Left cardiac atrium (tissue), 4 donors: ENCODE results near the gene ADAMTS19. TPM values are rescaled to one million over a fixed set of nuclear protein-coding genes. Genes with fewer than 3 reads are reported as not detected.

Experiments
- ATAC-seq, 2 donors: fragments of 200-7000 bp; cut with Tn5 transposase; one replicate each; pipeline ENCODE4 v1.9.1; 2020; ENCODE audit warnings: mild to moderate bottlenecking in 2 of 2, moderate library complexity in 2 of 2
- DNase-seq: peaks from one replicate; pipeline ENCODE4 v3.0.0-alpha.2; 2020
- intact Hi-C, 2 donors: fragments of 100-400 bp; cut with DNase I; formaldehyde crosslinking; loops; one replicate each; pipeline versions ENCODE4 v1.14.1 to v1.15.1; 2022 to 2023
- total RNA-seq, 2 donors: library from RNA; stranded (reverse); fragmentation: NEBNext Ultra II Directional; extraction: Animal tissue kit (Norgen Biotek cat#: 25700); gene quantifications; one replicate each; pipeline ENCODE4 v1.2.1, GENCODE V29; 2021
- donor health status: DM: no; HTN: yes; CAD: no.
- donor health status: DM: no; HTN: yes; CAD: no; lungs with severe emphysema.
- donor health status: DM: yes; HTN: yes; CAD: no.
- donor health status: Dilated cardiomyopathy.

ADAMTS19 gene
- total RNA-seq, 2 donors from 2014 or later: 2.4 to 2.9 TPM

GRCh38 chr5:129465776-129466344 is 5.8 kb downstream of the ADAMTS19 start:
- ATAC-seq: no peak
- no peak for DNase-seq
- intact Hi-C loops: no loop called here

DNA sequence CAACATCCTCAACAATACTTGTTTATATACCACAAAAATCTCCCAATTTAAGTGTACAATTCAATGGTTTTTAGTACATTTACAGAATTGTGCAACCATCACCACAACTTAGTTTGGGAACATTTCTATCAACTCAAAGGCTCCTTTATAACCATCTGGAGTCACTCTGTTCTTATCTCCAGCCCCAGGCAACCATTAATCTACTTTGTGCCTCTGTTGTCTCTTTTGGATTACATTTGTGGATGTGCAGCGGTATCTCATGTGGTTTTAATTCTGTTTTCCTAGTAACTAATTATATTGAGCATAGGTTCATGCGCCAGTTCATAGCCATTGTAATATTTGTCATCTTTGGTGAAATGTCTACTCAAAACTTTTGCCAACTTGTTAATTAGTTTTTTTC is 14.4 kb downstream of the ADAMTS19 start:
- DNase-seq (no peak), ATAC-seq (no peak)
- intact Hi-C loops: no loop called here

- ATAC-seq (no peak), DNase-seq (no peak)
- intact Hi-C loops: no loop called here
These were observed 16.7 kb downstream of the ADAMTS19 start for GRCh38 chr5:129476751-129477150.

- peak; percentile 59 to 88 for ATAC-seq
- intact Hi-C loops: no loop called here
These were observed 17.4 kb downstream of the ADAMTS19 start for GRCh38 chr5:129477532-129477931.

DNA sequence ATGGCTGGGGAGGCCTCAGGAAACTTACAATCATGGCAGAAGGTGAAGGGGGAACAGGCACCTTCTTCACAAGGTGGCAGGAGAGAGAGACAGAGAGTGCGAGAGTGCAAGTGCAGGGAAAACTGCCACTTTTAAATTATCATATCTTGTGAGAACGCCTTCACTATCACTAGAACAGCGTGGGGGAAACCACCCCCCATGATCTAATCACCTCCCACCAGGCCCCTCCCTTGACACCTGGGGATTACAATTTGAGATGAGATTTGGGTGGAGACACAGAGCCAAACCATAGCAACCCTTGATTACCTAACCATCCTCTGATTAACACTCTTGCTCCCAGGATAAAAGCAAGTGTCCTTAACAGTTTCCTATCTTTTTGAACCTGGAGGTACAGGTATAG is 21.1 kb downstream of the ADAMTS19 start:
- intact Hi-C loops: no loop called here
- ATAC-seq (no peak), DNase-seq (no peak)

More at GRCh38 chr5:129477532-129477931, 17.4 kb downstream of the ADAMTS19 start:
- no peak for DNase-seq

DNA sequence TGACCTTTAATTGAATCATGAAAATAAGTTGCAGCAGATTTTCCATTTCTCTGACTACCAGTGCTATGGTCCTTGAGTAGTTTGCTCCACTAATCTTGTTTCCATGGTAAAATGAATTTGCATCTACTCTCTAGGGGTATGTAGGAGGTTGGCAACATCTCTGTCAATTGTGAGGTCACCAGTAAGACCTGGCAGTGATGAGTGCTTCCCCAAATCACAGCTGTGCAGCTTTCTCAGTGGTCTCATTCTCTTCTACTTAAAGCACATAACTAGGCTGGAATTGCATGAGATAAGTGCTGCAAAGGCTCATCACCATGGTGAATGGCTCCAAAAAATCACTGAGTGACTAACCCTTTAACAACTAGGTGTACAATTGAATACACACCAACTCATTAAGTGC is 36.3 kb downstream of the ADAMTS19 start:
- DNase-seq: no peak
- ATAC-seq: peak in 1 of 2 donors; percentile 91
- intact Hi-C loops: no loop called here

GRCh38 chr5:129496864-129497595 is 36.9 kb downstream of the ADAMTS19 start:
- DNase-seq (no peak), ATAC-seq (peak in 1 of 2 donors; percentile 44)
- intact Hi-C loops: no loop called here

DNA sequence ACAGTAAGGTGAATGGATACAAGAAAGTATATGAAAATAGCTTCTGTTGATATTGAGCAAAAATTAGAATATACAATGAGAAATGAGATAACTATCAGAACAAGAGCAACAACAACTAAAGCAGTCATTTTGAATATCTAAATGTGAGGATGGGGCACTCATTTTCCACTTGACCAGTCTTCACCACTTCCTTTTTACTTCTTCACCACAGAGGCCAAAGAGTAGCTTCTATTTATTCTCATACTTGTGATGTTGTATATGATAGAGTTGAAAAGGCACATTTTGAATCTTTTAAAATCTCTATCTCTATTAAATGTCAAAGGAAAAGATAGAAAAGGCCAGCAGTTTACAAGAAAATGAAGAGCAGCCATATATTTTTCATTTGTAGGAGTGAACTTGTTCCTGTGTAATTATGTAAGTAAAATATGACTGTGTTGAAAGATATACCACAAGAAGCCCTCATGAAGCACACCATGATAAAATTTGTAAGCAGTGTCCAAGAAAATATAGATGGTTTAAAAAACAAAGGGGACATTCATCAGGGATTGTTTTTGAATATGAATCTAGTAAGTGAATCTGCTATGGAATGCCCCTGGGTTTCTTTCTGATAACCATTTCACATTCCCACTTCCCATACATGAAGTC is 39.2 kb downstream of the ADAMTS19 start:
- no peak for DNase-seq
- ATAC-seq: no peak
- intact Hi-C loops: no loop called here

DNA sequence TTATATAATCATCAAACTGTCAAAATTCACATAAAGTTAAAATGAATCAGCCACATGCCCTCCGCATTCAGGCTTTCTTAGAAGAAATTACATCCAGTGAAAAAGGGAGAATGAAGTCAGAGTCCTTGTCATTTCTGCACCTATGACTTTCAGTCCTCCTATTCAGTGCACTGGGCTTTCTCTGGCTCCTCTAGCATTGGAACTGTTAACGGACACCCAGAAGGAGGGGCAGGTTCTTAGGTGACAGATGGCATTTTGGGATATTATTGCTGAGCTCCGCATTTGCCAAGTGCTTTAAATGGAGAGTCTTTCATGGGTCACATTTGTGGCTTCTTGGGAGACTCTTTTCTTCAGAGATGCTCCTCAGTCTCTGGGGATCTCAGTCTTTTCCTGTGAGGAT is 40.0 kb downstream of the ADAMTS19 start:
- no peak for DNase-seq
- no peak for ATAC-seq
- intact Hi-C loops: no loop called here

DNA sequence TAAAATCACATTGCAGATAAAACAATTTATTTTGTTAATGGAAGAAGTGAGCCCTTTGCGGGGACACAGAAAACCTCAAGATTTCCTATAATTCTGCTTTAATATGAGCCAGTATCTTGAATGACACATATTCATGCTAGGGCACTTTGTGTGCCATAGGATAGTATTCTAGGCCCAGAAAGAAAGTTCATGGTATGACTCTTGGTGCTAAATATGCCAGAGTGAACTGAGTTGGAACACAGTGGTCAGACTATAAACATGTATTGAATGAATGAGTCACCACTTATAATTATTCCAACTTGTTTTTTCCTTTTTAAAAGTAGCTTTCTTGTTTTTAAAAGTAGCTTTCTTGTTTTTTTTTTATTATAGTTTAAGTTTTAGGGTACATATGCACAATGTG is 46.0 kb downstream of the ADAMTS19 start:
- DNase-seq (no peak), ATAC-seq (peak in 1 of 2 donors; percentile 67)
- intact Hi-C loops: no loop called here

- no peak for DNase-seq
- ATAC-seq: no peak
- intact Hi-C loops: no loop called here
These were observed 46.9 kb downstream of the ADAMTS19 start for GRCh38 chr5:129506950-129507349.

DNA sequence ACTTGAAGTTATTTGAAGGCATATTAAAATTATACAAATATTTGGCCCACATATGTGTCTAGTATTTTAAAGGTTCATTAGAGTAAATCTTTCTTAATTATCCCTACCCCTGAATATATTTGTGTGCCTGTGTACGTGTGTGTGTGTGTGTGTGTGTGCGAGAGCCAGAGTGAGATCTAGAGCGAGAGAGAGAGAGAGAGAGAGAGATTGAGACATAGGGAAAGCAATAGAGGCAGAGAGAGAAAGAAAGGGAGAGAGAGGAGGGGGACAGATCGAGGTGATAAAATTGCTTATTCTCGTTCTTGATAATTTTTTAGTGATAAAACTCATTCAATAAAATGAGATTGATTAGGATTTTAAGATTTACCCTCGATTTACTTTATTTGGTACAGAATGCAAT is 47.4 kb downstream of the ADAMTS19 start:
- intact Hi-C loops: no loop called here
- ATAC-seq: no peak
- no peak for DNase-seq

GRCh38 chr5:129508606-129509005 is 48.5 kb downstream of the ADAMTS19 start:
- intact Hi-C loops: no loop called here
- ATAC-seq (no peak), DNase-seq (no peak)

DNA sequence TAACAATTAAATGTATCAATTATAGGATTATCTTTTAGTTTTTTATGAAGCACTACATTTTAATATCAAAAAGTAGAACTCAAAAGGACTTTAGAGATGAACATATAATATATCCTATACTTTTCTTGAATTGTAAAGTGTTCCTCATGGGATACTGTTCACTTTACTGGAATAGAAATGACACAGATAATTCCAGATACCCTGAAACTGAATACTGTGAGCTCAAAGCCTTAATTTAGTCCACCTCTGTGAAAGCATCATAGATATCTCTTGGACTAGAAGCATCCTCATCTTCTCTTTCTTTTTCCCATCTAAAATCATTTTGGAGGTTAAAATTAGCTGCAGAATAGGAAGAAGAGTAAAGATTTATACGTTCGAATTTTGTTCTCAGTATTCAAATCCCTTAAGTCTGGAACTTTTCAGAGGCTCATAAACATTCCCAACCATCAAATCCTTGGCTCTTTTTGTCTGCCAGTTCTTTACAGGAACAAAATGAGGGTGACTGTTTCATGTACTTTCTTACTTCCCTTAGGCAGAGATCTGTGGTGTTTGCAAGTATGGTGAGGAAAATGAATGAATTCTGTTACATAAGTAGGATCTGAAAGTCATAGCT is 49.4 kb downstream of the ADAMTS19 start:
- intact Hi-C loops: no loop called here
- DNase-seq (no peak), ATAC-seq (no peak)

GRCh38 chr5:129511291-129511690 is 51.2 kb downstream of the ADAMTS19 start:
- ATAC-seq: no peak
- intact Hi-C loops: no loop called here
- DNase-seq: no peak

GRCh38 chr5:129541051-129541450 is 81.0 kb downstream of the ADAMTS19 start:
- intact Hi-C loops: no loop called here
- no peak for DNase-seq
- no peak for ATAC-seq

GRCh38 chr5:129541648-129542251 is 81.7 kb downstream of the ADAMTS19 start:
- ATAC-seq (no peak), DNase-seq (no peak)
- intact Hi-C loops: no loop called here

DNA sequence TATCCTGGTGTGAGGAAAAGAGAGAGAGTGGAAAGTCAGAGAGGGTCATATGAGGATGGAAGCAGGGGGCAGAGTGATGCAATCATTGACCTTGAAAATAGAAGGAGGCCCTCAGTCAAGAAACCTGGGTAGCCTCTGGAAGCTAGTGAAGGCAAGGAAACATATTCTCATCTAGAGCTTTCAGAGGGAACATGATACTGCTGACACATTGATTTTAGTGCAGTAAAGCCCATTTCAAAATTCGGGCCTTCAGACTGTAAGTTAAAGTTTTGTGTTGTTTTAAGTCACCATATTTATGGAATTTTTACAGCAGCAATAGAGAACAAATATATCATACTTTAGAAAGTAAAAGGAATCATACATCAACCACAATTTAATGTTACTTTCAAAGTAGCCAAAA is 87.0 kb downstream of the ADAMTS19 start:
- DNase-seq (no peak), ATAC-seq (no peak)
- intact Hi-C loops: no loop called here

- ATAC-seq: no peak
- intact Hi-C loops: no loop called here
- no peak for DNase-seq
These were observed 94.2 kb downstream of the ADAMTS19 start for GRCh38 chr5:129554134-129554904.
